GM21367 (cell line): ENCODE measurements around the gene ARMH1.

Source experiments
- ATAC-seq: cut with Tn5 transposase; IDR thresholded peaks from one replicate; pipeline ENCODE4 v1.9.1; 2021; ENCODE audit not compliant: unreplicated experiment

Gene ARMH1

GRCh38 chr1:44674113-44675000 lies at the start of gene ARMH1, which contains the start of gene TMEM53:
TSS of gene ARMH1 (plus strand) at chr1:44674714. CDS start at chr1:44689698, 14,984 bp downstream.
TSS of gene TMEM53 (minus strand) at chr1:44674481. CDS start at chr1:44674391, 90 bp downstream.
- peak; percentile 83 for ATAC-seq

GRCh38 chr1:44625348-44625747 lies 49.2 kb upstream of the ARMH1 start:
- ATAC-seq, result no peak

- ATAC-seq, result no peak
Observed at GRCh38 chr1:44628962-44629756, 45.4 kb upstream of the ARMH1 start.

GRCh38 chr1:44630116-44630515 lies 44.4 kb upstream of the ARMH1 start:
- ATAC-seq, result no peak

- peak; percentile 11 for ATAC-seq
Observed at GRCh38 chr1:44631333-44631646, 43.2 kb upstream of the ARMH1 start.

- ATAC-seq, result peak; percentile 50
Observed at GRCh38 chr1:44631647-44632539, 42.6 kb upstream of the ARMH1 start.

GRCh38 chr1:44632598-44632997 lies 41.9 kb upstream of the ARMH1 start:
- ATAC-seq, result no peak

- ATAC-seq, result no peak
Observed at GRCh38 chr1:44634606-44635189, 39.8 kb upstream of the ARMH1 start.

GRCh38 chr1:44635439-44635838 lies 39.1 kb upstream of the ARMH1 start:
- ATAC-seq, result no peak

GRCh38 chr1:44636083-44636687 lies 38.3 kb upstream of the ARMH1 start:
- no peak for ATAC-seq

- ATAC-seq, result no peak
Observed at GRCh38 chr1:44636688-44637598, 37.6 kb upstream of the ARMH1 start.

- no peak for ATAC-seq
Observed at GRCh38 chr1:44637702-44638411, 36.7 kb upstream of the ARMH1 start.

- ATAC-seq, result no peak
Observed at GRCh38 chr1:44640200-44640853, 34.2 kb upstream of the ARMH1 start.

- no peak for ATAC-seq
Observed at GRCh38 chr1:44641126-44642102, 33.1 kb upstream of the ARMH1 start.

- no peak for ATAC-seq
Observed at GRCh38 chr1:44642255-44642654, 32.3 kb upstream of the ARMH1 start.

- ATAC-seq, result no peak
Observed at GRCh38 chr1:44642925-44643324, 31.6 kb upstream of the ARMH1 start.
